ENCODE results near the gene KATNIP. TPM values are rescaled to one million over a fixed set of nuclear protein-coding genes. Genes with fewer than 3 reads are reported as not detected.
"Not testable (repeated sequence)": the region's sequence is repeated elsewhere in the genome, so short reads cannot be mapped to it uniquely, and the experiment has no call there.

KATNIP gene
- total RNA-seq, 2 donors from 2014 or later = 16.0 to 23.7 TPM

GRCh38 chr16:27566417-27566816 is 16.5 kb downstream of the KATNIP start:
- Histone ChIP-seq H3K9me3 (no peaks in the 10 kb centered on the region), H3K36me3 (no peaks in the 10 kb centered on the region), H3K4me1 (ENCODE audit: control insufficient read depth in 1 of 2, low read depth in 2 of 2) (no peaks in the 10 kb centered on the region), H3K27ac (no peak overlapping the region), H3K4me3 (no peak overlapping the region), H3K27me3 (replicated peaks; ENCODE audit: insufficient read depth) (no peaks in the 10 kb centered on the region)
- DNase-seq (ENCODE audit: low spot score) = no peak
- ATAC-seq (ENCODE audit: insufficient number of reproducible peaks, low FRiP score, low read depth) = no peak
- TF ChIP-seq CTCF (IDR thresholded peaks at IDR 0.05) = no peak

- Histone ChIP-seq H3K36me3 (no peaks in the 10 kb centered on the region), H3K9me3 (no peaks in the 10 kb centered on the region), H3K27ac (no peak overlapping the region), H3K27me3 (replicated peaks; ENCODE audit: insufficient read depth) (no peaks in the 10 kb centered on the region), H3K4me3 (no peak overlapping the region), H3K4me1 (ENCODE audit: control insufficient read depth in 1 of 2, low read depth in 2 of 2) (no peaks in the 10 kb centered on the region)
- no peak for DNase-seq (ENCODE audit: low spot score)
- no peak for TF ChIP-seq CTCF (IDR thresholded peaks at IDR 0.05)
- no peak for ATAC-seq (ENCODE audit: insufficient number of reproducible peaks, low FRiP score, low read depth)
These were observed 18.1 kb downstream of the KATNIP start for GRCh38 chr16:27568077-27568476.

GRCh38 chr16:27570986-27571385 is 21.0 kb downstream of the KATNIP start:
- not testable (repeated sequence) for H3K4me1 ChIP-seq (ENCODE audit: control insufficient read depth in 1 of 2, low read depth in 2 of 2); H3K9me3 ChIP-seq; H3K36me3 ChIP-seq; H3K4me3 ChIP-seq; H3K27me3 ChIP-seq (replicated peaks; ENCODE audit: insufficient read depth); DNase-seq (ENCODE audit: low spot score); ATAC-seq (ENCODE audit: insufficient number of reproducible peaks, low FRiP score, low read depth); H3K27ac ChIP-seq

GRCh38 chr16:27571433-27572326 is 21.7 kb downstream of the KATNIP start:
- Histone ChIP-seq H3K4me3 (no peak overlapping the region), H3K27me3 (replicated peaks; ENCODE audit: insufficient read depth) (no peaks in the 10 kb centered on the region), H3K27ac (no peak overlapping the region), H3K9me3 (no peaks in the 10 kb centered on the region), H3K4me1 (ENCODE audit: control insufficient read depth in 1 of 2, low read depth in 2 of 2) (no peaks in the 10 kb centered on the region), H3K36me3 (no peaks in the 10 kb centered on the region)
- TF ChIP-seq CTCF (IDR thresholded peaks at IDR 0.05) = no peak
- DNase-seq (ENCODE audit: low spot score) (no peak), ATAC-seq (ENCODE audit: insufficient number of reproducible peaks, low FRiP score, low read depth) (no peak)

- TF ChIP-seq CTCF (IDR thresholded peaks at IDR 0.05) = no peak
- H3K9me3 ChIP-seq = no peaks in the 10 kb centered on the region
- no peaks in the 10 kb centered on the region for H3K36me3 ChIP-seq
- no peaks in the 10 kb centered on the region for H3K4me1 ChIP-seq (ENCODE audit: control insufficient read depth in 1 of 2, low read depth in 2 of 2)
- ATAC-seq (ENCODE audit: insufficient number of reproducible peaks, low FRiP score, low read depth) (no peak), DNase-seq (ENCODE audit: low spot score) (no peak)
- no peaks in the 10 kb centered on the region for H3K27me3 ChIP-seq (replicated peaks; ENCODE audit: insufficient read depth)
- H3K4me3 ChIP-seq = no peak overlapping the region
- no peak overlapping the region for H3K27ac ChIP-seq
These were observed 22.8 kb downstream of the KATNIP start for GRCh38 chr16:27572711-27573110.

All from thoracic aorta (tissue), 2 donors.